Osteoblast (primary cell): ENCODE measurements around the gene CMSS1. TPM values are rescaled to one million over a fixed set of nuclear protein-coding genes. Genes with fewer than 3 reads are reported as not detected.

Experiments
- DNase-seq: peaks from one replicate; pipeline ENCODE4 v3.0.0; 2011; ENCODE audit warnings: low spot score, mixed read lengths; ENCODE audit not compliant: insufficient read length; ENCODE audit errors: missing footprints
- H2AFZ ChIP-seq: 2 replicates; pipeline ENCODE4 v1.6.0; 2011; ENCODE audit warnings: mild to moderate bottlenecking, low read length
- H3K27ac ChIP-seq: 2 replicates; pipeline ENCODE4 v1.5.1; 2011; ENCODE audit warnings: mild to moderate bottlenecking, low read depth, low read length, moderate library complexity
- H3K27me3 ChIP-seq: 2 replicates; pipeline ENCODE4 v1.6.0; 2012; ENCODE audit warnings: mild to moderate bottlenecking, control low read depth, inconsistent platforms, low read length, moderate library complexity; ENCODE audit not compliant: insufficient read depth
- H3K36me3 ChIP-seq: 2 replicates; pipeline ENCODE4 v1.5.1; 2011; ENCODE audit warnings: mild to moderate bottlenecking, low read length, control low read depth, moderate library complexity; ENCODE audit not compliant: insufficient read depth
- H3K4me1 ChIP-seq: 2 replicates; pipeline ENCODE4 v1.5.1; 2011; ENCODE audit warnings: mild to moderate bottlenecking, low read length, control low read depth, moderate library complexity; ENCODE audit not compliant: insufficient read depth
- H3K4me2 ChIP-seq: 2 replicates; pipeline ENCODE4 v1.6.0; 2011; ENCODE audit warnings: mild to moderate bottlenecking, low read length; ENCODE audit not compliant: insufficient read depth
- H3K4me3 ChIP-seq: fragments of 200-600 bp; sonication (generic); 3 replicates; pipeline ENCODE4 v1.5.1; 2012; ENCODE audit warnings: mild to moderate bottlenecking, low read length, inconsistent platforms; ENCODE audit not compliant: insufficient read depth
- H3K79me2 ChIP-seq: 2 replicates; pipeline ENCODE4 v1.6.0; 2012; ENCODE audit warnings: mild to moderate bottlenecking, low read length, control low read depth, inconsistent platforms; ENCODE audit not compliant: insufficient read depth
- H3K9me3 ChIP-seq: 2 replicates; pipeline ENCODE4 v1.5.1; 2011; ENCODE audit warnings: low read depth, low read length, control low read depth
- H4K20me1 ChIP-seq: 2 replicates; pipeline ENCODE4 v1.6.0; 2012; ENCODE audit warnings: mild to moderate bottlenecking, low read length, control low read depth; ENCODE audit not compliant: insufficient read depth
- total RNA-seq: library from RNA; depleted of rRNA; stranded (reverse); fragments of >200 nt; gene quantifications from 2 replicates; pipeline ENCODE4 v1.2.3, GENCODE V29; 2012
- TF ChIP-seq, protein P1 (sequence below): IDR thresholded peaks from 2 replicates; pipeline ENCODE4 v1.5.1; 2011; ENCODE audit warnings: mild to moderate bottlenecking, low read depth, low read length, moderate library complexity; ENCODE audit errors: extremely low read depth

CMSS1 gene
- total RNA-seq, 1 donor, result 15.9 TPM

DNA sequence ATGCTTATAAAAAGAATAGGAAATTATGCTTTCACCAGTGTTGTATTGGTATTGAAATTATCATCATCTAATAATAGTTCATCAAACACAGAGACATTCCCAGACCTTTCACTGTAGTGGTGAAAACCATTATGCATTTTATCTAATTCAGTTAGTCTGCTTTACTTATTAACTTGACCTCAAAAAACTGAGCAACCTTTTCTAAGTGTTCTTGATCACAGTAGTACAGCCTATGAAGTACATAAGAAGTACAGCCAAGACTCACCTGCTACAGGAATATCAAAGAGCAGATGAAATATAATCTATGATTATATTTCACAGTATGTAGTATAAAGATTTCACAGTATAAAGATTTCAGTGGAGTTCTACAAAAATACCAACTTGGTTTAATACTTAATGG lies 221.4 kb downstream of the CMSS1 start:
- H2AFZ ChIP-seq, result no peak overlapping the region
- H3K27me3 ChIP-seq, result no peaks in the 10 kb centered on the region
- no peak overlapping the region for H3K4me2 ChIP-seq
- H3K4me1 ChIP-seq, result peaks cover 44% of the 10 kb centered on the region
- no peaks in the 10 kb centered on the region for H3K36me3 ChIP-seq
- TF ChIP-seq, protein P1, sequence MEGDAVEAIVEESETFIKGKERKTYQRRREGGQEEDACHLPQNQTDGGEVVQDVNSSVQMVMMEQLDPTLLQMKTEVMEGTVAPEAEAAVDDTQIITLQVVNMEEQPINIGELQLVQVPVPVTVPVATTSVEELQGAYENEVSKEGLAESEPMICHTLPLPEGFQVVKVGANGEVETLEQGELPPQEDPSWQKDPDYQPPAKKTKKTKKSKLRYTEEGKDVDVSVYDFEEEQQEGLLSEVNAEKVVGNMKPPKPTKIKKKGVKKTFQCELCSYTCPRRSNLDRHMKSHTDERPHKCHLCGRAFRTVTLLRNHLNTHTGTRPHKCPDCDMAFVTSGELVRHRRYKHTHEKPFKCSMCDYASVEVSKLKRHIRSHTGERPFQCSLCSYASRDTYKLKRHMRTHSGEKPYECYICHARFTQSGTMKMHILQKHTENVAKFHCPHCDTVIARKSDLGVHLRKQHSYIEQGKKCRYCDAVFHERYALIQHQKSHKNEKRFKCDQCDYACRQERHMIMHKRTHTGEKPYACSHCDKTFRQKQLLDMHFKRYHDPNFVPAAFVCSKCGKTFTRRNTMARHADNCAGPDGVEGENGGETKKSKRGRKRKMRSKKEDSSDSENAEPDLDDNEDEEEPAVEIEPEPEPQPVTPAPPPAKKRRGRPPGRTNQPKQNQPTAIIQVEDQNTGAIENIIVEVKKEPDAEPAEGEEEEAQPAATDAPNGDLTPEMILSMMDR, result no peak
- H3K79me2 ChIP-seq, result no peaks in the 10 kb centered on the region
- H3K27ac ChIP-seq, result no peak overlapping the region
- DNase-seq, result no peak
- H4K20me1 ChIP-seq, result no peaks in the 10 kb centered on the region
- no peak overlapping the region for H3K4me3 ChIP-seq
- no peaks in the 10 kb centered on the region for H3K9me3 ChIP-seq

GRCh38 chr3:100040451-100041225 lies 223.0 kb downstream of the CMSS1 start:
- TF ChIP-seq, protein P1, result no peak
- Histone ChIP-seq H3K4me2 (peak overlapping the region; percentile 78), H3K27ac (peak overlapping the region; percentile 97), H3K79me2 (no peaks in the 10 kb centered on the region), H3K9me3 (no peaks in the 10 kb centered on the region), H3K27me3 (no peaks in the 10 kb centered on the region), H3K4me1 (peaks cover 44% of the 10 kb centered on the region), H3K36me3 (no peaks in the 10 kb centered on the region), H4K20me1 (no peaks in the 10 kb centered on the region), H2AFZ (no peak overlapping the region), H3K4me3 (no peak overlapping the region)
- no peak for DNase-seq

DNA sequence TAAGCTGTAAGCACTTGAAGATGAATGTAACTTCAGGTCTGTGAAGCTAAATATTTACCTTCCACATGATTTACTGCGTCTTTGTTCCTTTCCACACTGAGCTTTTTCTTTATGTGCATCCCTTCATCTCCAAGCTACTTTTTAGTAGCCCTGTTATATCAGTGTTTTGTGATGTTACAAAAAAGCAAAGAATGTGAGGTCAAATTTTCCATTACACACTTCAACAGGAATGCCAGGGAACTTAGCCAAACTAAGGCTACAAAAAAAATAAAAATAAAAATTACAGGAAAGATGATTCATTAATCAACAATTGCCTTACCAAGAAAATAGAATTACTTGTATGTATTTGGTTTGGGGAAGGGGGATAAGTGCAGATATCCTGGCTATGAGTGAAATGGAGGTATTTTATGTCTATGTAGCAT lies 223.7 kb downstream of the CMSS1 start:
- Histone ChIP-seq H3K27ac (peak overlapping the region; percentile 97), H3K4me2 (peak overlapping the region; percentile 78), H2AFZ (no peak overlapping the region), H3K36me3 (no peaks in the 10 kb centered on the region), H4K20me1 (no peaks in the 10 kb centered on the region), H3K4me1 (peaks cover 51% of the 10 kb centered on the region), H3K27me3 (no peaks in the 10 kb centered on the region), H3K79me2 (no peaks in the 10 kb centered on the region), H3K9me3 (no peaks in the 10 kb centered on the region), H3K4me3 (no peak overlapping the region)
- DNase-seq, result no peak
- TF ChIP-seq, protein P1, result no peak

GRCh38 chr3:100042166-100042981 lies 224.7 kb downstream of the CMSS1 start:
- TF ChIP-seq, protein P1, result no peak
- Histone ChIP-seq H3K27ac (peak overlapping the region; percentile 97), H3K4me2 (peak overlapping the region; percentile 78), H2AFZ (peak overlapping the region; percentile 2), H3K9me3 (no peaks in the 10 kb centered on the region), H3K36me3 (no peaks in the 10 kb centered on the region), H3K4me1 (peaks cover 61% of the 10 kb centered on the region), H3K79me2 (no peaks in the 10 kb centered on the region), H3K27me3 (no peaks in the 10 kb centered on the region), H4K20me1 (no peaks in the 10 kb centered on the region), H3K4me3 (peak overlapping the region; percentile 12)
- DNase-seq, result peak; percentile 37
